ENCODE data around the gene ABCA12. TPM values are rescaled to one million over a fixed set of nuclear protein-coding genes. Genes with fewer than 3 reads are reported as not detected.

ABCA12 gene
- total and polyA plus RNA-seq, 2 of the 13 experiments (the other 11 are each of a cell fraction or from before 2014, with no cell fraction given), result 0.02 to 0.07 TPM

DNA sequence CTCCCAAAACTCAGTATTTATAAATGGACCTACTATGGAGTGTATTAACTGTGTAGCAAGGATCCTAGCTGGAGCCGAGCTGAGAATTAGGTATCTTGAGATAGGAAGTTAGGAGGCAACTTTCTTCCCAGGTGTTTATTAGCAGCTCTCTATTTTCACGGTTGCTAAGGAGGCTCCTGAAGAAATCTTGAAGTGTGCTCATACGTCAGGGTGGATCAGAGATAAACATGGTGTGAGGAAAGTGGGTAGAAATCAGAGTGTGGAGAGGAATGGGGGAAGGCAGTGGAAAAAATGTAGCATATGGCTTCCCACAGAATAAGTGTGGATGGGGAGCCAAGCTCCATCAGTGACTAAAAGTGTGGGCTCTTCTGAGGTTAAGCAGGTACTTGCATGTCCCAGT is 104.3 kb downstream of the ABCA12 start:
- 5% methylated on average over 3 of the region's 3 CpGs for WGBS (ENCODE audit: low lambda C conversion rate)
- CTCF ChIA-PET (ENCODE audit: low intra/inter-chr PET ratio, low total read pairs), result no interaction called here
- H3K4me2 ChIP-seq (ENCODE audit: low read depth, low read length), result no peak overlapping the region
- H3K27ac ChIP-seq (ENCODE audit: extremely low read length, insufficient read depth, low read length), result no peak overlapping the region
- H2AFZ ChIP-seq (ENCODE audit: low read length), result no peak overlapping the region
- POLR2A ChIA-PET, result no interaction called here
- in situ Hi-C loops (cut with HindIII; ENCODE audit: extremely low pct_ligation_motif_present, low pct_unique_long_range_greater_than_20kb), result no loop called here
- DNase-seq (ENCODE audit: low spot score), result no peak
- no peaks in the 10 kb centered on the region for H3K36me3 ChIP-seq (replicated peaks in 1 of 2; ENCODE audit: control insufficient read depth in 1 of 2, insufficient read depth in 2 of 2, low read length in 2 of 2)
- no peak overlapping the region for H3K9ac ChIP-seq (ENCODE audit: insufficient read depth, low read depth, low read length)
- no peak for ATAC-seq
- no peaks in the 10 kb centered on the region for H3K9me3 ChIP-seq (ENCODE audit: low read length)
- H3K4me3 ChIP-seq (replicated peaks in 1 of 3; ENCODE audit: insufficient read depth in 1 of 3, low read depth in 2 of 3, low read length in 3 of 3), result no peak overlapping the region
- BruUV-seq (replicated peaks), result no TSS peak
- no peaks in the 10 kb centered on the region for H3K79me2 ChIP-seq (ENCODE audit: insufficient read depth, low read length)
- TF ChIP-seq, protein P1, sequence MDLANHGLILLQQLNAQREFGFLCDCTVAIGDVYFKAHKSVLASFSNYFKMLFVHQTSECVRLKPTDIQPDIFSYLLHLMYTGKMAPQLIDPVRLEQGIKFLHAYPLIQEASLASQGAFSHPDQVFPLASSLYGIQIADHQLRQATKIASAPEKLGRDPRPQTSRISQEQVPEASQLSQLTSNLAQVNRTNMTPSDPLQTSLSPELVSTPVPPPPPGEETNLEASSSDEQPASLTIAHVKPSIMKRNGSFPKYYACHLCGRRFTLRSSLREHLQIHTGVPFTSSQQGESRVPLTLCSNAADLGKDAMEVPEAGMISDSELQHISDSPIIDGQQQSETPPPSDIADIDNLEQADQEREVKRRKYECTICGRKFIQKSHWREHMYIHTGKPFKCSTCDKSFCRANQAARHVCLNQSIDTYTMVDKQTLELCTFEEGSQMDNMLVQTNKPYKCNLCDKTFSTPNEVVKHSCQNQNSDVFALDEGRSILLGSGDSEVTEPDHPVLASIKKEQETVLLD (CRISPR knock-in tag; IDR thresholded peaks at IDR 0.05; ENCODE audit: low read depth), result no peak
- no peak for TF ChIP-seq ZNF567 (CRISPR knock-in tag; IDR thresholded peaks at IDR 0.05; ENCODE audit: borderline replicate concordance)
- TF ChIP-seq JUNB (CRISPR knock-in tag; IDR thresholded peaks at IDR 0.05; ENCODE audit: borderline replicate concordance), result no peak
- intact Hi-C loops (cut with micrococcal nuclease; ENCODE audit: unreplicated experiment), result no loop called here
- no peaks in the 10 kb centered on the region for H4K20me1 ChIP-seq (ENCODE audit: insufficient read depth, low read length)
- no peaks in the 10 kb centered on the region for H3K4me1 ChIP-seq (ENCODE audit: insufficient read depth, low read length)
- H3K27me3 ChIP-seq (ENCODE audit: control insufficient read depth in 1 of 2, insufficient read depth in 2 of 2, low read length in 2 of 2), result 0 out of 5 replicates have a peak, but pooled peaks cover 0 to 3% of the 10 kb centered on the region in 2 experiments
- FAIRE-seq, result no peak

DNA sequence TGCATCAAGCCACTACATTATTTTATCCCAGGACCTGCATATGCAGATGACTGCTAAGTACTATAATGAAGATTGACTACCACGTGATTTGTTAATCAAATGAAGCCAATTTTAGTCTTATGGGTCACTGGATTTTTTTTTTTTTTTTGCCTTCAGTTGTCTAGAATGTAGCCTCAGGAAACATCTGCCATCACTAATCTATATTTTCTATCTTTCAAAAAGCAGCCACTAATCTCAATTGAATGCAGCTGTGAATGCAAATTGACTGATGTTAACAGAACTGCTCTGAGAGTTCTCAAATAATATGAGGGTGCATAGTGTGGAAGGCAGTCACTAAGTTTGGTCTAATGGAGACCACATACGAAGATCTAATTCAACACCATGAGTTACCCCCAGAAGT is 106.3 kb downstream of the ABCA12 start:
- no peaks in the 10 kb centered on the region for H3K27me3 ChIP-seq (ENCODE audit: control insufficient read depth in 1 of 2, insufficient read depth in 2 of 2, low read length in 2 of 2)
- WGBS (ENCODE audit: low lambda C conversion rate), result 4% methylated on average over 2 of the region's 2 CpGs
- ATAC-seq, result no peak
- POLR2A ChIA-PET, result no interaction called here
- TF ChIP-seq ZNF235 (CRISPR knock-in tag; IDR thresholded peaks at IDR 0.05; ENCODE audit: borderline replicate concordance) (no peak), ZNF567 (CRISPR knock-in tag; IDR thresholded peaks at IDR 0.05; ENCODE audit: borderline replicate concordance) (no peak), JARID2 (CRISPR knock-in tag; IDR thresholded peaks at IDR 0.05; ENCODE audit: insufficient replicate concordance) (no peak), ZNF205 (CRISPR knock-in tag; IDR thresholded peaks at IDR 0.05) (no peak), ARHGAP35 (CRISPR knock-in tag; IDR thresholded peaks at IDR 0.05; ENCODE audit: borderline replicate concordance) (no peak), ZNF44 (CRISPR knock-in tag; IDR thresholded peaks at IDR 0.05) (no peak), SP5 (CRISPR knock-in tag; IDR thresholded peaks at IDR 0.05; ENCODE audit: borderline replicate concordance, low read depth) (no peak)
- TF ChIP-seq, protein P2, sequence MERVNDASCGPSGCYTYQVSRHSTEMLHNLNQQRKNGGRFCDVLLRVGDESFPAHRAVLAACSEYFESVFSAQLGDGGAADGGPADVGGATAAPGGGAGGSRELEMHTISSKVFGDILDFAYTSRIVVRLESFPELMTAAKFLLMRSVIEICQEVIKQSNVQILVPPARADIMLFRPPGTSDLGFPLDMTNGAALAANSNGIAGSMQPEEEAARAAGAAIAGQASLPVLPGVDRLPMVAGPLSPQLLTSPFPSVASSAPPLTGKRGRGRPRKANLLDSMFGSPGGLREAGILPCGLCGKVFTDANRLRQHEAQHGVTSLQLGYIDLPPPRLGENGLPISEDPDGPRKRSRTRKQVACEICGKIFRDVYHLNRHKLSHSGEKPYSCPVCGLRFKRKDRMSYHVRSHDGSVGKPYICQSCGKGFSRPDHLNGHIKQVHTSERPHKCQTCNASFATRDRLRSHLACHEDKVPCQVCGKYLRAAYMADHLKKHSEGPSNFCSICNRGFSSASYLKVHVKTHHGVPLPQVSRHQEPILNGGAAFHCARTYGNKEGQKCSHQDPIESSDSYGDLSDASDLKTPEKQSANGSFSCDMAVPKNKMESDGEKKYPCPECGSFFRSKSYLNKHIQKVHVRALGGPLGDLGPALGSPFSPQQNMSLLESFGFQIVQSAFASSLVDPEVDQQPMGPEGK (CRISPR knock-in tag; IDR thresholded peaks at IDR 0.05), result no peak
- no peaks in the 10 kb centered on the region for H3K4me1 ChIP-seq (ENCODE audit: insufficient read depth, low read length)
- intact Hi-C loops (cut with micrococcal nuclease; ENCODE audit: unreplicated experiment) (no loop called here), in situ Hi-C loops (cut with HindIII; ENCODE audit: extremely low pct_ligation_motif_present, low pct_unique_long_range_greater_than_20kb) (no loop called here)
- no peaks in the 10 kb centered on the region for H4K20me1 ChIP-seq (ENCODE audit: insufficient read depth, low read length)
- DNase-seq (ENCODE audit: low spot score), result no peak
- H3K9ac ChIP-seq (ENCODE audit: insufficient read depth, low read depth, low read length), result no peak overlapping the region
- no TSS peak for BruUV-seq (replicated peaks)
- CTCF ChIA-PET (ENCODE audit: low intra/inter-chr PET ratio, low total read pairs), result no interaction called here
- H3K9me3 ChIP-seq (ENCODE audit: low read length), result no peaks in the 10 kb centered on the region
- no peaks in the 10 kb centered on the region for H3K79me2 ChIP-seq (ENCODE audit: insufficient read depth, low read length)
- no peak overlapping the region for H3K4me2 ChIP-seq (ENCODE audit: low read depth, low read length)
- no peak overlapping the region for H3K4me3 ChIP-seq (replicated peaks in 1 of 3; ENCODE audit: insufficient read depth in 1 of 3, low read depth in 2 of 3, low read length in 3 of 3)
- H2AFZ ChIP-seq (ENCODE audit: low read length), result no peak overlapping the region
- FAIRE-seq, result no peak
- no peak overlapping the region for H3K27ac ChIP-seq (ENCODE audit: extremely low read length, insufficient read depth, low read length)
- H3K36me3 ChIP-seq (replicated peaks in 1 of 2; ENCODE audit: control insufficient read depth in 1 of 2, insufficient read depth in 2 of 2, low read length in 2 of 2), result no peaks in the 10 kb centered on the region

Measured in HepG2 (cell line).